Medulla oblongata (tissue), 1 donor: ENCODE results near the gene C13orf46.
"Not testable (repeated sequence)": the region's sequence is repeated elsewhere in the genome, so short reads cannot be mapped to it uniquely, and the experiment has no call there.

Source experiments
- DNase-seq: peaks from one replicate; pipeline ENCODE4 v3.0.0-alpha.2; 2015; ENCODE audit errors: extremely low spot score

C13orf46 gene

GRCh38 chr13:113973218-113974164 is at the start of gene C13orf46:
Gene C13orf46 (minus strand): TSS chr13:113974076. CDS start chr13:113973997, 79 bp downstream.
- DNase-seq: no peak

- DNase-seq: no peak
These were observed 49.0 kb upstream of the C13orf46 start for GRCh38 chr13:114022876-114023275.

GRCh38 chr13:114022309-114022669 is 48.4 kb upstream of the C13orf46 start:
- no peak for DNase-seq

GRCh38 chr13:114021464-114022308 is 47.8 kb upstream of the C13orf46 start:
- peak; percentile 79 for DNase-seq

- no peak for DNase-seq
These were observed 47.0 kb upstream of the C13orf46 start for GRCh38 chr13:114020750-114021463.

GRCh38 chr13:114020134-114020533 is 46.3 kb upstream of the C13orf46 start:
- DNase-seq: not testable (repeated sequence)

GRCh38 chr13:114019367-114019766 is 45.5 kb upstream of the C13orf46 start:
- DNase-seq: no peak

- no peak for DNase-seq
These were observed 44.7 kb upstream of the C13orf46 start for GRCh38 chr13:114018461-114019055.

GRCh38 chr13:114017966-114018365 is 44.1 kb upstream of the C13orf46 start:
- DNase-seq: no peak

GRCh38 chr13:114017028-114017630 is 43.3 kb upstream of the C13orf46 start:
- DNase-seq: no peak

- DNase-seq: no peak
These were observed 42.6 kb upstream of the C13orf46 start for GRCh38 chr13:114016321-114017027.

- no peak for DNase-seq
These were observed 42.1 kb upstream of the C13orf46 start for GRCh38 chr13:114015969-114016295.

- no peak for DNase-seq
These were observed 41.5 kb upstream of the C13orf46 start for GRCh38 chr13:114015111-114015968.

- DNase-seq: no peak
These were observed 40.2 kb upstream of the C13orf46 start for GRCh38 chr13:114013952-114014629.

- DNase-seq: no peak
These were observed 39.5 kb upstream of the C13orf46 start for GRCh38 chr13:114013336-114013735.

GRCh38 chr13:114012921-114013320 is 39.0 kb upstream of the C13orf46 start:
- no peak for DNase-seq

GRCh38 chr13:114012141-114012540 is 38.3 kb upstream of the C13orf46 start:
- DNase-seq: no peak

GRCh38 chr13:114011226-114011625 is 37.4 kb upstream of the C13orf46 start:
- no peak for DNase-seq
